CD4-positive, alpha-beta T cell treated with Interferon alpha-2 for 1 hour (primary cell): ENCODE measurements around the gene MCRIP1.
A peak's percentile ranks its signal among the peaks of the same experiment; 100 is the strongest.
"Not testable (repeated sequence)": the region's sequence is repeated elsewhere in the genome, so short reads cannot be mapped to it uniquely, and the experiment has no call there.

ENCODE experiments used
- DNase-seq, 2 donors: peaks; one replicate each; pipeline ENCODE4 v3.0.0-alpha.2; 2020 to 2022

Gene MCRIP1

GRCh38 chr17:81840826-81841778 is 8.0 kb upstream of the MCRIP1 start:
- no peak for DNase-seq

- not testable (repeated sequence) for DNase-seq
These were observed 7.0 kb upstream of the MCRIP1 start for GRCh38 chr17:81840059-81840458.

- no peak for DNase-seq
These were observed 6.2 kb upstream of the MCRIP1 start for GRCh38 chr17:81839301-81839700.

- no peak for DNase-seq
These were observed 5.7 kb upstream of the MCRIP1 start for GRCh38 chr17:81838753-81839255.

- DNase-seq = peak in 1 of 2 donors; percentile 37
These were observed 4.5 kb upstream of the MCRIP1 start for GRCh38 chr17:81837641-81838040.

- DNase-seq = no peak
These were observed 1.8 kb upstream of the MCRIP1 start, which contains the start of gene PPP1R27 for GRCh38 chr17:81834831-81835267. Gene PPP1R27 (minus strand): TSS chr17:81835050. CDS start chr17:81834953, 97 bp downstream.

- no peak for DNase-seq
These were observed 1.1 kb upstream of the MCRIP1 start for GRCh38 chr17:81833921-81834830.

GRCh38 chr17:81832608-81833159 is 407 bp downstream of the MCRIP1 start:
- DNase-seq = no peak

GRCh38 chr17:81831957-81832607 is 1.0 kb downstream of the MCRIP1 start:
- DNase-seq = peak; percentile 19 to 48

GRCh38 chr17:81831563-81831956 is 1.5 kb downstream of the MCRIP1 start:
- DNase-seq = no peak

- no peak for DNase-seq
These were observed 3.2 kb downstream of the MCRIP1 start for GRCh38 chr17:81829858-81830257.

- DNase-seq = no peak
These were observed 4.4 kb downstream of the MCRIP1 start for GRCh38 chr17:81828656-81829055.

GRCh38 chr17:81825841-81826466 is 7.1 kb downstream of the MCRIP1 start:
- no peak for DNase-seq

- DNase-seq = no peak
These were observed 8.5 kb downstream of the MCRIP1 start for GRCh38 chr17:81824595-81824994.

GRCh38 chr17:81823820-81824550 is 9.1 kb downstream of the MCRIP1 start:
- no peak for DNase-seq

- DNase-seq = no peak
These were observed 9.9 kb downstream of the MCRIP1 start for GRCh38 chr17:81822996-81823819.

GRCh38 chr17:81822312-81822637 is 10.8 kb downstream of the MCRIP1 start:
- DNase-seq = no peak

- peak; percentile 15 to 18 for DNase-seq
These were observed 11.3 kb downstream of the MCRIP1 start for GRCh38 chr17:81821603-81822311.

GRCh38 chr17:81821147-81821546 is 11.9 kb downstream of the MCRIP1 start:
- no peak for DNase-seq

GRCh38 chr17:81819708-81820107 is 13.4 kb downstream of the MCRIP1 start:
- DNase-seq = no peak
